ENCODE results near the gene FUT7. TPM values are rescaled to one million over a fixed set of nuclear protein-coding genes. Genes with fewer than 3 reads are reported as not detected.

Gene FUT7
- total and polyA plus RNA-seq, 2 of the 8 experiments (the other 6 are each of a cell fraction or from before 2014, with no cell fraction given) = not detected

DNA sequence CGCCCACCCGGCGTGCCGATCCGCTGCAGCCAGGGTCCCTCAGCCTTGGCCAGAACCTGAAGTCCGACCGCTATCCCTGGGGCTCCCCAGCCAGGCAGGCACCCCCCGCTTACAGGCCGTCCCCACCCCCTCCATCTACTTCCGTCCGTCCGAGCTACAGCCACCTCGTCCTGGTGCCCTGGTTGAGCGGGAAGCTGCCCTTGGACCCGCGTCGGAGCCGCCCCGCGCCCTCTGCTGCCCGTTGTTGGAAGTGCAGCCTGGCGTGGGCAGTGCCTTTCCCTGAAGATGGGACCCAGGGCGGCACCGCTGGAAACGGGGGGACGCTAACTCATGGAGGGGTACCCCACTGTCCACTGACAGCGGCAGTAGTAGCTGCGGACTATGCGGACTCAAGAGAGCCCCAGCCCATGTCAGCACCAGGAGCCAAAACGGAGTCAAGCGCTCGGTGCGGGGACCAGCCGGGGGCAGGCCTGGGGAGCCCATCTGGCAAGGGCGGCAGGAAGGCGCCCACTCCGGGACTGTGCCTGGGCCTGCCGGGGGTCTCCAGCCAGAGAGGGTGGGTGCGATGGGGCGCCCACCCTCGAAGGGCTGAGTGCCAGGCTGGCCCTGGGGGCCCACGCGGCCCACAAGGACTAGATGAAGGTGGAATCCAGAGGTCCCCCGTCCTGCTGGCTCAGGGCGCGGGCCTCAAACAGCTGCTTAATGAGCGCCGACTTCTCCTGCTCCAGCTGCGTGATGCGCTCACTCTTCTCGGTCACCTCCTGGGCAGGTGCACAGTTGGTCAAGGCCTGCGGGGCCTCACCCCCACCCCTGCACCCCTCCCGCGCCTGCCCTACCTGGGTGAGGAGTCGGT lies 32.4 kb upstream of the FUT7 start:
- no peak overlapping the region for H2BK5ac ChIP-seq (ENCODE audit: low read depth, low read length)
- no peak overlapping the region for H3K4me2 ChIP-seq (ENCODE audit: insufficient read depth in 1 of 2, low read depth in 2 of 2, low read length in 2 of 2)
- no peaks in the 10 kb centered on the region for H3K36me3 ChIP-seq (ENCODE audit: control insufficient read depth in 2 of 4, insufficient read depth in 4 of 4, low read length in 3 of 4)
- H3K79me1 ChIP-seq (ENCODE audit: low read depth, low read length) = peaks cover 2% of the 10 kb centered on the region; the same call in 1 of the 2 replicates
- no peak overlapping the region; a peak in 1 of 7 replicates for H3K9ac ChIP-seq (replicated peaks in 1 of 4; ENCODE audit: extremely low read depth in 1 of 4, low read depth in 3 of 4, low read length in 3 of 4)
- H3K4me1 ChIP-seq (replicated peaks in 1 of 4; ENCODE audit: control insufficient read depth in 3 of 4, insufficient read depth in 4 of 4, low read length in 3 of 4) = peaks cover 0 to 13% (median 7%) of the 10 kb centered on the region in 4 experiments; a peak in 5 of 7 replicates
- H4K5ac ChIP-seq (ENCODE audit: insufficient read length, low read depth, low read length) = no peak overlapping the region
- H3K4me3 ChIP-seq (ENCODE audit: extremely low read depth in 1 of 4, insufficient read depth in 2 of 4, low read depth in 3 of 4, low read length in 4 of 4) = no peak overlapping the region
- DNase-seq (ENCODE audit: low read depth in 1 of 2, low spot score in 2 of 2) = peak in 1 of 2 experiments; percentile 95
- H3K4ac ChIP-seq (replicated peaks; ENCODE audit: insufficient read length, low read depth, low read length) = no peak overlapping the region
- no peak for FAIRE-seq
- H2AFZ ChIP-seq (ENCODE audit: low read length) = no peak overlapping the region
- H3K23ac ChIP-seq (ENCODE audit: insufficient read length) = no peak overlapping the region
- no peak overlapping the region for H2AK5ac ChIP-seq (ENCODE audit: low read depth, low read length)
- peaks cover 21% of the 10 kb centered on the region in 2 experiments for H4K20me1 ChIP-seq (replicated peaks in 1 of 2; ENCODE audit: control insufficient read depth in 1 of 2, insufficient read depth in 2 of 2, low read length in 2 of 2)
- 58% methylated on average over 50 of the region's 55 CpGs; no CpG with 5 or more reads in 1 of the 2 experiments for WGBS, 2 experiments (ENCODE audit: extremely low coverage in 1 of 2, insufficient coverage in 1 of 2, insufficient read length in 1 of 2, insufficient replicate concordance in 2 of 2, low coverage in 1 of 2, low lambda C conversion rate in 2 of 2, missing lambda C conversion rate in 1 of 2)
- H4K8ac ChIP-seq (ENCODE audit: extremely low read depth, insufficient read depth, low read length) = no peak overlapping the region
- H3K18ac ChIP-seq (ENCODE audit: extremely low read depth, low read length) = peak overlapping the region; percentile 60; the same call in 1 of the 2 replicates
- H2BK20ac ChIP-seq (ENCODE audit: low read length) = no peak overlapping the region
- ChIA-PET CTCF (ENCODE audit: partially characterized antibody) (interaction anchor here (0.6 to 13.5 kb wide), 41 partner anchors 6 to 767 kb away, joined by 3 to 291 read pairs (median 4); partner anchors contain the start of genes ABCA2, ENTPD2, FUT7 and GRIN1), POLR2A (ENCODE audit: partially characterized antibody) (interaction anchor here (0.7 to 1.5 kb wide), 6 partner anchors 10 to 155 kb away, joined by 3 to 7 read pairs (median 4); no protein-coding TSS in a partner anchor)
- no peak overlapping the region for H3K14ac ChIP-seq (ENCODE audit: insufficient read length)
- H3K27ac ChIP-seq (ENCODE audit: low read depth, low read length) = no peak overlapping the region
- peaks cover 0 to 8% (median 2%) of the 10 kb centered on the region in 4 experiments; a peak in 5 of 7 replicates for H3K27me3 ChIP-seq (replicated peaks in 1 of 4; ENCODE audit: control insufficient read depth in 3 of 4, extremely low read depth in 1 of 4, insufficient read depth in 3 of 4, low read length in 3 of 4)
- H4K91ac ChIP-seq (replicated peaks; ENCODE audit: insufficient read length, low read length) = no peak overlapping the region
- no peak overlapping the region for H2BK12ac ChIP-seq (ENCODE audit: low read depth, low read length)
- H3K23me2 ChIP-seq (ENCODE audit: low read depth, low read length) = 0 out of 2 replicates have a peak, but pooled peaks cover under 1% of the 10 kb centered on the region
- H2BK15ac ChIP-seq (ENCODE audit: low read length) = no peak overlapping the region
- no peak overlapping the region for H2BK120ac ChIP-seq (replicated peaks; ENCODE audit: low read depth, low read length)
- H3K9me3 ChIP-seq (ENCODE audit: insufficient read depth in 2 of 2, low read depth in 1 of 2, low read length in 1 of 2) = no peaks in the 10 kb centered on the region
- H3K79me2 ChIP-seq (ENCODE audit: control insufficient read depth in 1 of 2, insufficient read depth in 2 of 2, low read length in 2 of 2) = no peaks in the 10 kb centered on the region
- H3K56ac ChIP-seq (replicated peaks; ENCODE audit: insufficient read length, low read depth, low read length) = no peak overlapping the region
- TF ChIP-seq RAD21 (IDR thresholded peaks at IDR 0.05 in 1 of 2, conservative IDR thresholded peaks at IDR 0.05 in 1 of 2; ENCODE audit: low read depth in 2 of 2, low read length in 2 of 2) (peak; percentile 61 to 72), POLR2AphosphoS5 (IDR thresholded peaks at IDR 0.05; ENCODE audit: low read depth, low read length) (no peak), CHD1 (IDR thresholded peaks at IDR 0.05; ENCODE audit: low read depth, low read length) (no peak), YY1 (IDR thresholded peaks at IDR 0.05; ENCODE audit: low read depth, low read length) (peak; percentile 27; the same call in 1 of the 2 replicates)
- TF ChIP-seq, protein P1, sequence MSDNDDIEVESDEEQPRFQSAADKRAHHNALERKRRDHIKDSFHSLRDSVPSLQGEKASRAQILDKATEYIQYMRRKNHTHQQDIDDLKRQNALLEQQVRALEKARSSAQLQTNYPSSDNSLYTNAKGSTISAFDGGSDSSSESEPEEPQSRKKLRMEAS (IDR thresholded peaks at IDR 0.05) = peak; percentile 65; the same call in 1 of the 2 replicates
- TF ChIP-seq, protein P2, sequence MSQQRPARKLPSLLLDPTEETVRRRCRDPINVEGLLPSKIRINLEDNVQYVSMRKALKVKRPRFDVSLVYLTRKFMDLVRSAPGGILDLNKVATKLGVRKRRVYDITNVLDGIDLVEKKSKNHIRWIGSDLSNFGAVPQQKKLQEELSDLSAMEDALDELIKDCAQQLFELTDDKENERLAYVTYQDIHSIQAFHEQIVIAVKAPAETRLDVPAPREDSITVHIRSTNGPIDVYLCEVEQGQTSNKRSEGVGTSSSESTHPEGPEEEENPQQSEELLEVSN (IDR thresholded peaks at IDR 0.05) = peak; percentile 80
- TF ChIP-seq, protein P3, sequence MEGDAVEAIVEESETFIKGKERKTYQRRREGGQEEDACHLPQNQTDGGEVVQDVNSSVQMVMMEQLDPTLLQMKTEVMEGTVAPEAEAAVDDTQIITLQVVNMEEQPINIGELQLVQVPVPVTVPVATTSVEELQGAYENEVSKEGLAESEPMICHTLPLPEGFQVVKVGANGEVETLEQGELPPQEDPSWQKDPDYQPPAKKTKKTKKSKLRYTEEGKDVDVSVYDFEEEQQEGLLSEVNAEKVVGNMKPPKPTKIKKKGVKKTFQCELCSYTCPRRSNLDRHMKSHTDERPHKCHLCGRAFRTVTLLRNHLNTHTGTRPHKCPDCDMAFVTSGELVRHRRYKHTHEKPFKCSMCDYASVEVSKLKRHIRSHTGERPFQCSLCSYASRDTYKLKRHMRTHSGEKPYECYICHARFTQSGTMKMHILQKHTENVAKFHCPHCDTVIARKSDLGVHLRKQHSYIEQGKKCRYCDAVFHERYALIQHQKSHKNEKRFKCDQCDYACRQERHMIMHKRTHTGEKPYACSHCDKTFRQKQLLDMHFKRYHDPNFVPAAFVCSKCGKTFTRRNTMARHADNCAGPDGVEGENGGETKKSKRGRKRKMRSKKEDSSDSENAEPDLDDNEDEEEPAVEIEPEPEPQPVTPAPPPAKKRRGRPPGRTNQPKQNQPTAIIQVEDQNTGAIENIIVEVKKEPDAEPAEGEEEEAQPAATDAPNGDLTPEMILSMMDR (IDR thresholded peaks at IDR 0.05; ENCODE audit: control extremely low read depth in 1 of 3, insufficient read depth in 1 of 3, low read depth in 1 of 3, low read length in 3 of 3) = peak in 2 of 3 experiments; percentile 88 to 95; a peak in 3 of 4 replicates
